HL-60/S4 treated with retinoic acid at 250 ng/mL for 4 days and 3 days (cell line): ENCODE results near the gene PSMD1.

Source experiments
- in situ Hi-C: fragments of 300-500 bp; cut with MboI; formaldehyde crosslinking; loops from 2 replicates; pipeline ENCODE4 v1.7.0; 2022; ENCODE audit warnings: low sequenced_read_pairs

PSMD1 gene

DNA sequence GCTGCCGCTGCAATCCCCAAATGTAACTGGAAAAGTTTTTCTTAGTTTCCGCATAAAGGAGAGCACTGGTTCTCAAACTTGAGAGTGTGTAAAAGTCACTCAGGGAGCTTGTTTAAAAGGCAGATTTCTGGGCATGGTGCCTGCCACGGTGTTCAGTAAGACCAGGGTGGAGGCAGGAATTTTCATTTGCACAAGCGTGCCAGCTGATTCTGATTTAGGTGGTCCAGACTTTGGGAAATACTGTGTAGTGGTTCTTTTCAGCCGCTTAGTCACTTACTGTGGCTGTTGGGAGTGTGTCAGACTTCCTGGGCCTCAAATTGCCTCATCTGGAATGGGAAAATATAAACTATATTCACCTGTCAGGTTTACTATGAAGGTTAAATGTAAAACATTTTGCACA is 142.6 kb downstream of the PSMD1 start:
- in situ Hi-C loops, result no loop called here

DNA sequence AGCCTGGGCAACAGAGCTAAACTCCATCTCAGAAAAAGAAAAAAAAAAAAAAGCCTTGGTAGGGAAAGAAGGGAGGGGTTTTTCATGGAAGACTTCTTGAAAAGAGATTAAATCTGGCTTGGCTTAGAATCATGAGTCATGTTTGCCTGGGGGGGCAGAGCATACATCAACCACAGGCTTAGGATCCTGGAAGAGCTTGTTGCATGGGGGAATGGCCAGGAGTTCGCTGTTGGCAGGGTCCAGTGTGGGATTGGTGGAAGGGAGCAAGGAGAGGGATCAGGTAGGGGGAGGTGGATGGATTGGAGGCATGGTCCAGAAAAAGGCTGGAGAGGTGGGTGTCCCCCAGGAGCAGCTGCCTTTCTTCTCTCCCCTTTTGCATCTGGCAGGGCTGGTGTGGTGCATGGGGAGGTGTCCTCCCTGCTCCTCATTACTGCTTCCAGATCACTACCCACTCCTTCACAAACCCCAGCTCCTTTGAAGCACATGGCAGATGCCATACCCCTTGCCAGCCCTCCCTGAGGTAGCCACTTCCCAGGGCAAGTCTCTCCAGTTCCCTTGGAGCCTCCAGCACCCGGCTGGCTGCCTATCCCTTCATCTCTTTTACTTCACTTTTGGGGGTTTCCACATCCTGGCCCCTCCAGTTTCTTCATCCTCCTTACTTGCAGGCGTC is 144.3 kb downstream of the PSMD1 start:
- in situ Hi-C loops, result no loop called here

DNA sequence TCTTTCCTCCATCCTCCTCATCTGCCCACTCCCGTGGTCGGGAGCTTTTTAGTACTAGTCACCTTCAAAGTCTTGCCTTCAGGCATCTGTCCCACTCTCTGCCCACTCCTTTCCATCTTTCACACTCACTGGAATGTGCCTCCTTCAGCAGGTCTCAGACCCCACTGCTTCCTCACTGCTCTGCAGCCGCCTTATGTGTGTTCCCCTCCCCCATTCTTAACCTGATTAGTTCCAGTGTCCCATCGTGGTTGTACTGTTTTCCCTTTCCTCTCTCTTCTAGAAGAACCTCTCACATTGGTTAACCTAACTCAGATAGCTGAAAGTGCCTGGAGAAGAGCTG is 144.8 kb downstream of the PSMD1 start:
- in situ Hi-C loops, result no loop called here

DNA sequence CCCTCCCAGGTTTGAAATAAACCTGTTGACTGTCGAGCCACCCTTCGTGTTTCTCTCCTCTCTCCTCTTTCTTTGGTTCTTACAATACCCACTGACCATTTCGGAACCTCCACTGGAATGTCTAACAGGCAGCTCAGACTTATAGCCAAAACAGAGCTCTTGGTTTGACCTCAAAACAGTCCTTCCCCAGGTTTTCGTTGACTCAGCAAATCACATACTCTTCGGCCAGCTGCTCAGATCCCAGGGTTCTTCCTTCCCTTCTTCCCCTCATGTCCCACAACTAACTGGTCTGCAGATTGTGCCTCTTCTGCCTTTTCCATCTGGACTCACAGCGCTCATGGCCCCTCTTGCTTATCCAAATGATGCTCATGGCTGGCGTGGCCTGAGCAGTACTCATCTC is 146.4 kb downstream of the PSMD1 start:
- in situ Hi-C loops, result no loop called here

DNA sequence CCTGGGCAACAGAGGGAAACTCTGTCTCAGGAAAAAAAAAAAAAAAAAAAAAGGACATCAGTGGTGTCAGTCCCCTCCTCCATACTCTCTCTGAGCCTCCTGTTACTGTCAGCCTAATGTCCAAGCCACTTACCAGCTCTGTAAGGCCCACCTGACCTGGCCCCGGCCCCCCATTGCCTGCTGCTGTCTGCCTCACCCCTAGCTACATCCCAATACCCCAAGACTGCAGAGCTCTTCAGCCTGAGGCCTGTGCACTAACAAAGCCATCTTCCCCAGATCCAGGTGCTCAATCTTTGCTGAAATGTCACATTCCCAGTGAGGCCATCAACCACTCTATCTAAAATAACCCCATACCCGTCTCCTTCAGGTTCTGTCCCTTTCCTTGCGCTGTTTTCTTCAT is 147.5 kb downstream of the PSMD1 start:
- in situ Hi-C loops, result no loop called here

DNA sequence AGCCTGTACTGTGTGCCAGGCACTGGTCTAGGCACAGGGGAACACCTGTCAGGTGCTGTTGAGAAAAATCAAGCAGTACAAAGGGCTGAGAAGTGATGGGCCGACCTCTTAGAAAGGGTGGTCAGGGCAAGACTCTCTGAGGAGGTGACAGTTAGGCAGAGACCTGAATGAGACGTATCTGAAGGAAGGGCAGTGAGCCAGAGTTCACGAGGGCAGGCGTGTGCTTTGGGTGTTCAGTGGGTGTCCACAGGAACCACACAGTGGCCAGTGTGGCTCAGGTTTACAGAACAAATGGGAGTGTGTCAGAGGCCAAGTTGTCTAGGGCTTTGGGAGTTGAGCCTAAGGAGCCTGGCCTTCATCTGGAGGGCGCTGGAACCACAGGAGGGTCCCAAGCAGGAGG is 147.9 kb downstream of the PSMD1 start:
- in situ Hi-C loops, result no loop called here

DNA sequence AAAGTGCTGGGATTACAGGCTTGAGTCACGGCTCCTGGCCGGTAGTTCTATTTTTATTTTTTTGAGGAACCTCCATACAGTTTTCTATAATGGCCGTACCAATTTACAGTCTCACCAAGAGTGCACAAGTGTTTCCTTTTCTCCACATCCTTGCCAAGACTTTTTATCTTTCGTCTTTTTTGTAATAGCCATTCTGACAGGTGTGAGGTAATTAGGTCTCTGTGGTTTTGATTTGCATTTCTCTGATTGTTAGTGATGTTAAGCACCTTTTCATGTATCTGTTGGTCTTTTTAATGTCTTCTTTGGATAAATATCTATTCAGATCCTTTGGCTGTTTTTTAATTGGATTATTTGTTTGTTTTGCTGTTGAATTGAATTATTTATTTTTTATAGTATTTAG is 151.1 kb downstream of the PSMD1 start:
- in situ Hi-C loops, result no loop called here

DNA sequence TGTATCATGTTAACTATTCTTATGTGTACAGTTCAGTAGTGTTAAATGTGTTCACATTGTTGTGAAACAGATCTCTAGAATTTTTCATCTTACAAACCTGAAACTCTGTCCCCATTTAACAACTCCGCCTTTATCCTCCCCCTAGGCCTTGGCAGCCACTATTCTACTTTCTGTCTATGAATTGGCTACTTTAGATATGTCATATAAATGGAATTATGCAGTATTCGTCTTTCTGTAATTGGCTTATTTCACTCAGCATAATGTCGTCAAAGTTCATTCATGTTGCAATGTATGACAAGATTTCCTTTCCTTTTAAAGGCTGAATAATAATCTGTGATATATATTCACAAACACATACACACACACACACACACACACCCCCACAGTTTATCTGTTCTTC is 154.1 kb downstream of the PSMD1 start:
- in situ Hi-C loops, result no loop called here

DNA sequence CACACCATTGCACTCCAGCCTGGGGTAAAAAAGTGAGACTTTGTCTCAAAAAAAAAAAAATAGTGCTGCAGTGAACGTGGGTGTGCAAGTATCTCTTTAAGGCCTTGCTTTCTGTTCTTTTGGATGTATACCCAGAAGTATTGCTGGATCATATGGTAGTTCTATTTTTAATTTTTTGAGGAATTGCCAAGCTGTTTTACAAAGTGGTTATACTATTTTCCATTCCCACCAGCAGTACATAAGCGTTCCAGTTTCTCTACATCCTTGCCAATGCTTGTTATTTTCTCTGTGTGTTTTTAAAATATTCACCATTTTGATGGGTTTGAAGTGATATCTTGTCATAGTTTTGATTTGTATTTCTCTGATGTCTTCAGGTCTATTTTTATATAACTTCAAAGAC is 154.8 kb downstream of the PSMD1 start:
- in situ Hi-C loops, result no loop called here

DNA sequence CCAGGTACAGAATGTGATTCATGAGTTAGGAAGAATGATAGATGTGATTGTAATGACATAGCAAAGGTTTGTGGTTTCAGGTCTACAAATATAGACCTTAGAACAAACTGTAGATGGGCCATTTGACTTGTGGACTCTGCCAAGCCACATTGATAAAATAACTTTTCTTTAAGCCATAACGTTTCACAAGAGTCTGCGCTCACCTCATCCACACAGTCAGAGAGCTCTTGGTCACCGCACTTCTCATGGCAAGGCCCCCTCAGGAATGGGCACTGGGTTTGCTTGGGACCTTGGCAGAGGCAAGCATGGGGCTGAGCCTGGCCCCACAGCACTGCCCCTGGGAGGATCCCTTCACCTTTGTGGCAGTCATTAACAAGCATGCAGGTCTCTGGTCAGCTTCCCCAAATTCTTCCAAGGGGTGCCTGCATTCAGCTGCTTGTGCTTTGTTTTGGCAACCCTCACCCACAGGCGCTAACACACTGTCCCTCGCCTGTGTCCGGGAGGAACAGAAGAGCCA is 155.7 kb downstream of the PSMD1 start:
- in situ Hi-C loops, result no loop called here

DNA sequence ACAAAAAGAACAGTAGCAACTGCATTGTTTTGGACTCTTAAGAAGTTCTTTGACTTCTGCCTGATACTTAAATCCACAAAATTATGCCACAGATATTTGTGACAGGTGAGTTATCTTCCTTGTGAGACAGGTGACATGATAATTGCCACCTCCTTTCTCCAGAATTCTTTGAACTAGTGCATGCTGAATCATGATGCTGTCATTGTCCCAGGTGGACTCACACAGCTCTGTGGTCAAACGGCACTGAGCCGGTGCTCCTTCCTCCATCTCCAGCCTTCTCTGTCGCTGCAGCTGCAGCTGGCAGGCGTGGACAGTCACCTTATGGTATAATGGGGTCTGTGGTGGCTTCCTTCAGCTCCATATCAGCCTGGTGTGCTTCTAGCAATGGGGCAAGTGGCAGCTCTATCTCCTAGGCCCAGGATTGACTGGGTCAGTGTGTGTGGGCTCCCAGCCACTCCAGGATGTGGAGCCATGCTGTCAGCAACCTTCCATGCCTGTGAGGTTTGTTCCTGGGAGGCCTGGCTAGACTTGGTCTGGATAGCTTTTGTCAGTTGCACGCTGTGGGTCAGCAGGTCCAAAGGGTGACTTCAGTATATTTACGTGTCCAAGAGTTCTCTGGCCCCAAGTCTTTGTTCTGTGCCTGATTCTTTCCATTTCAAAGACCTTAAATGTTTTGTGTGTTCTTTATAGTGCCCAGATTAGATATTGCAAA is 157.4 kb downstream of the PSMD1 start:
- in situ Hi-C loops, result no loop called here

DNA sequence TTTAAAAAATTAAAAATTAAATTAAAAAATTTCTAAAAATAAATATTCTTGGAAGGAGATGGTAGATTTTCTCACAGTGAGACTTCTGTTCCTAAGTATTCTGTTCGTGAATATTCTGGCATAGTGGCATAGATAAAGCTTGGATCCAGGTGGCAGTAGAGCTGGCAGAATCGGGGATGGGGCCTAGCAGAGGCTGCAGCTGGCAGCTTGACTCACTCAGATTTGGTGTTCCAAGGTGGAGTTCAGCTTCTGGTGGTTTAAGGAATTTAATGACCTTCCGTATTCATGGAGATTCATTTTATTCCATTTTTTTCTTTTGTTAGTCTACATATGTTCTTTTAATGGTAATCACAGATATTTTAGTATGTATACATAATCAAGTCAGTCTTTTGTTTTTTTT is 161.7 kb downstream of the PSMD1 start:
- in situ Hi-C loops, result no loop called here

DNA sequence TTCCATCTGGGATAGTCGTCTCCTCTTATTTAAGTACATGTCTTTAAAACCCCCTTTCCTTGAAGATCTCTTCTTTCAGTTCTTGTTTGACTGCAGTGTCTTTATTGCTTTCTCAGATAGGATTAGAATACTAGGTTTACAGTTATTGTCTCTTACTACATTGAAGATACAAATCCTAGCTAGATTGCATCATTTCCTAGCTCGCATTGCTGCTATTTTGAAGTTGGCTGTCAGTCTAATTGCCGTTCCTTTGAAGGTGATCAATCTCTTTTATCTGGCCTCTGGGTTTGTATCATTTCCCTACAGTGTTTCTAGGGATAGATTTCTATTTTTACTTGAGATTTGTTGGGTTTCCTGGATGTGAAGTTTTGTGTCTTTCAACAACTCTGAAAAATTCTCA is 162.6 kb downstream of the PSMD1 start:
- in situ Hi-C loops, result no loop called here

DNA sequence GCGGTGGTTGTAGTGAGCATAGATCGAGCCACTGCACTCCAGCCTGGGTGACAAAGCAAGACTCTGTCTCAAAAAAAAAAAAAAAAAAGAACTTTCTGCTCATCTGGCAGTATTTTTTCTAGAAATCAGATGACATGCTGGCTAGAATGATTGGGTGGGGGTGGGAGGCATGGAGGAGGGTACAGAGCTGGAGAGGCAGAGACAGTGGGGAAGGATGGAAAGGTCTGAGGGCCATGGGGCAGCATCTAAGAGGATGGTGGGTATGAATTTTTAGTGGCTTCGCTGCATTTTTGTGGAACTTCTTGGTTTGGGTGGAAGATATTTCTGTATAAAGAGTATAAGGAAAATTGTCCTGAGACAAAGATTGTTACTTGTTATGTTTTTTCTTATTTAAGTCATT is 165.1 kb downstream of the PSMD1 start:
- in situ Hi-C loops, result no loop called here
